K562 treated with DMSO at 1 percent for 24 hours (cell line): ENCODE data around the gene SIGLEC9. TPM values are rescaled to one million over a fixed set of nuclear protein-coding genes. Genes with fewer than 3 reads are reported as not detected.

ENCODE experiments used
- total RNA-seq: library from RNA; unstranded; fragments of 300-600 nt; gene quantifications from 2 replicates; pipeline ENCODE4 v1.2.3, GENCODE V29; 2022; ENCODE audit warnings: low read depth; ENCODE audit not compliant: insufficient read depth

SIGLEC9 gene
- 0.93 and 1.1 TPM in 2 replicates for total RNA-seq

GRCh38 chr19:51124729-51125128, at the start of gene SIGLEC9:
SIGLEC9 (plus strand) TSS chr19:51124906; CDS start chr19:51124975, 69 bp downstream.

DNA sequence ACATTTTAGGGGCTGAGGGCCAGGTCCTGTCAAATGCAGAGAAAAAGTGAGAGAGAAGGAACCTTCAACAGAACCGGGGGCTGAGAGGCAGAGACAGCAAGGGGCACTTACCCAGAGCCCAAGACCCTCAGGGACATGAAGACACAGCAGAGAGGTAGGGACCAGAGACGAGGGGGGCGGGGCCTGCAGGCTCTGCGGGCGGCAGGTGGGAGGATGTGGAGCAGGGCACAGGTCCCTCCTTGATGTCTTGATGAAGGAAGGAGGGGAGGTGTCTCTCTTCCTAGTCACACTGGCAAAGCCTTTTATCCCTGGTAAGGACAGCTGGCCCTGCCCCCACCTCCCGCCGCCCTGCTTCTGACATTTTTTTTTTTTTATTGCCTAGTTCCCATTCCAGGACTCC, 42.1 kb upstream of the SIGLEC9 start, which contains the start of gene KLK14:
KLK14 (minus strand) TSS at position 277 of the 400 bp plus-strand sequence; CDS start at position 4, 273 bp downstream.

GRCh38 chr19:51108066-51108804, 16.5 kb upstream of the SIGLEC9 start, which contains the start of gene CTU1:
CTU1 (minus strand) TSS chr19:51108409; CDS start chr19:51104569, 3,840 bp downstream.

DNA sequence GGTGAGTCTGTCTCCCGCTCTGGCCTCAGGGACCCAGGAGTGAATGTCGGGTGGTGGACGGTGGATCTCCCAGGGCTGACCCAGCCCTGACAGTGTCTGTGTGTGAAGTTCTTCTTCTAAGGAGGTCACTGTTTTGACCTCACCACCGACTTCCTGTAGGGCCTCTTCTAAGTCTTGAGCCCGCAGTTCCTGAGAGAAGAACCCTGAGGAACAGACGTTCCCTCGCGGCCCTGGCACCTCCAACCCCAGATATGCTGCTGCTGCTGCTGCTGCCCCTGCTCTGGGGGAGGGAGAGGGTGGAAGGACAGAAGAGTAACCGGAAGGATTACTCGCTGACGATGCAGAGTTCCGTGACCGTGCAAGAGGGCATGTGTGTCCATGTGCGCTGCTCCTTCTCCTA, 17.4 kb downstream of the SIGLEC9 start, which contains the start of gene SIGLEC7:
SIGLEC7 (plus strand) TSS at position 183 of the 400 bp plus-strand sequence; CDS start at position 252, 69 bp downstream.

Other genes with a start within 250 kb of the SIGLEC9 start
- not detected in 2 replicates for gene KLK4, start 213.5 kb upstream of the SIGLEC9 start, total RNA-seq
- not detected in 2 replicates for gene KLK5, start 171.9 kb upstream of the SIGLEC9 start, total RNA-seq
- gene KLK6, start 155.3 kb upstream of the SIGLEC9 start, total RNA-seq = not detected in 2 replicates
- not detected in 2 replicates for gene KLK7, start 141.0 kb upstream of the SIGLEC9 start, total RNA-seq
- 0.95 and 2.1 TPM in 2 replicates for gene KLK8, start 123.3 kb upstream of the SIGLEC9 start, total RNA-seq
- not detected in 2 replicates for gene KLK10, start 105.2 kb upstream of the SIGLEC9 start, total RNA-seq
- not detected in 2 replicates for gene KLK11, start 98.3 kb upstream of the SIGLEC9 start, total RNA-seq
- not detected in 2 replicates for gene KLK12, start 89.9 kb upstream of the SIGLEC9 start, total RNA-seq
- 2.7 and 2.9 TPM in 2 replicates for gene KLK13, start 59.8 kb upstream of the SIGLEC9 start, total RNA-seq
- not detected in 2 replicates for gene KLK14, start 42.0 kb upstream of the SIGLEC9 start, total RNA-seq
- 31.1 and 32.6 TPM in 2 replicates for gene CTU1, start 16.5 kb upstream of the SIGLEC9 start, total RNA-seq
- gene SIGLEC7, start 17.4 kb downstream of the SIGLEC9 start, total RNA-seq = 0.15 TPM in 1 of 2 replicates, not detected in the other
- 73.3 and 79.4 TPM in 2 replicates for gene CD33, start 100.2 kb downstream of the SIGLEC9 start, total RNA-seq
- not detected in 2 replicates for gene SIGLECL1, start 126.2 kb downstream of the SIGLEC9 start, total RNA-seq
- gene IGLON5, start 186.7 kb downstream of the SIGLEC9 start, total RNA-seq = 0.25 TPM in 1 of 2 replicates, not detected in the other
- 11.0 and 11.2 TPM in 2 replicates for gene VSIG10L, start 217.2 kb downstream of the SIGLEC9 start, total RNA-seq
- 300 and 330 TPM in 2 replicates for gene ETFB, start 241.5 kb downstream of the SIGLEC9 start, total RNA-seq
- not detected in 2 replicates for gene CLDND2, start 244.1 kb downstream of the SIGLEC9 start, total RNA-seq
- 1.1 TPM in 1 of 2 replicates, not detected in the other for gene NKG7, start 247.7 kb downstream of the SIGLEC9 start, total RNA-seq